Measurements from ENCODE around the gene MGAT3. TPM values are rescaled to one million over a fixed set of nuclear protein-coding genes. Genes with fewer than 3 reads are reported as not detected.

Gene MGAT3
- total RNA-seq, 2 experiments from 2014 or later, result 16.3 to 44.3 TPM

- H3K36me3 ChIP-seq (ENCODE audit: insufficient read depth, low read length), result peaks cover 100% of the 10 kb centered on the region
- CTCF ChIA-PET (ENCODE audit: unreplicated experiment), result no interaction called here
- no peak overlapping the region for H3K4me3 ChIP-seq (ENCODE audit: low read depth, low read length, poor library complexity, severe bottlenecking)
- BruUV-seq (replicated peaks), result no TSS peak
- peaks cover 44% of the 10 kb centered on the region; the same call in 1 of the 2 replicates for H3K79me2 ChIP-seq (ENCODE audit: insufficient read depth, low read depth, low read length)
- no peaks in the 10 kb centered on the region; the same call in 1 of the 2 replicates for H4K20me1 ChIP-seq (ENCODE audit: insufficient read depth, low read length)
- H2AFZ ChIP-seq (ENCODE audit: low read length), result no peak overlapping the region
- H3K9me2 ChIP-seq (ENCODE audit: insufficient read depth, low read length), result no peaks in the 10 kb centered on the region
- H3K27ac ChIP-seq (ENCODE audit: low read depth, low read length, poor library complexity, severe bottlenecking), result no peak overlapping the region
- no peak overlapping the region for H3K4me2 ChIP-seq (ENCODE audit: low read length)
- no peak for DNase-seq (ENCODE audit: low spot score)
- intact Hi-C loops (cut with micrococcal nuclease; ENCODE audit: unreplicated experiment), result loop anchor here (5.0 kb wide), 1 partner anchor 170 kb away; no protein-coding TSS in a partner anchor
- peaks cover 22% of the 10 kb centered on the region for H3K4me1 ChIP-seq (ENCODE audit: insufficient read depth, low read length, poor library complexity, severe bottlenecking)
- POLR2A ChIA-PET, result no interaction called here
- no peak for TF ChIP-seq CTCF (conservative IDR thresholded peaks at IDR 0.05; ENCODE audit: low read length)
- no peak for TF ChIP-seq EZH2phosphoT487 (IDR thresholded peaks at IDR 0.05; ENCODE audit: borderline replicate concordance, low read depth, low read length)
- no peaks in the 10 kb centered on the region for H3K9me3 ChIP-seq (ENCODE audit: low read length)
Measured at GRCh38 chr22:39512026-39512425, 55.2 kb downstream of the MGAT3 start.

- H3K27ac ChIP-seq (ENCODE audit: low read depth, low read length, poor library complexity, severe bottlenecking), result no peak overlapping the region
- H3K9me2 ChIP-seq (ENCODE audit: insufficient read depth, low read length), result no peaks in the 10 kb centered on the region
- H3K79me2 ChIP-seq (ENCODE audit: insufficient read depth, low read depth, low read length), result peaks cover 52% of the 10 kb centered on the region; the same call in 1 of the 2 replicates
- DNase-seq (ENCODE audit: low spot score), result no peak
- intact Hi-C loops (cut with micrococcal nuclease; ENCODE audit: unreplicated experiment), result loop anchor here (5.0 kb wide), 1 partner anchor 171 kb away; no protein-coding TSS in a partner anchor
- TF ChIP-seq CTCF (conservative IDR thresholded peaks at IDR 0.05; ENCODE audit: low read length) (no peak), EZH2phosphoT487 (IDR thresholded peaks at IDR 0.05; ENCODE audit: borderline replicate concordance, low read depth, low read length) (no peak)
- H3K4me3 ChIP-seq (ENCODE audit: low read depth, low read length, poor library complexity, severe bottlenecking), result no peak overlapping the region
- CTCF ChIA-PET (ENCODE audit: unreplicated experiment), result no interaction called here
- POLR2A ChIA-PET, result no interaction called here
- peaks cover 98% of the 10 kb centered on the region for H3K36me3 ChIP-seq (ENCODE audit: insufficient read depth, low read length)
- H3K9me3 ChIP-seq (ENCODE audit: low read length), result no peaks in the 10 kb centered on the region
- H4K20me1 ChIP-seq (ENCODE audit: insufficient read depth, low read length), result no peaks in the 10 kb centered on the region; the same call in 1 of the 2 replicates
- no TSS peak for BruUV-seq (replicated peaks)
- no peak overlapping the region for H3K4me2 ChIP-seq (ENCODE audit: low read length)
- peaks cover 33% of the 10 kb centered on the region for H3K4me1 ChIP-seq (ENCODE audit: insufficient read depth, low read length, poor library complexity, severe bottlenecking)
- H2AFZ ChIP-seq (ENCODE audit: low read length), result no peak overlapping the region
Measured at GRCh38 chr22:39513791-39514190, 57.0 kb downstream of the MGAT3 start.

GRCh38 chr22:39514373-39514973 is 57.7 kb downstream of the MGAT3 start:
- Histone ChIP-seq H4K20me1 (ENCODE audit: insufficient read depth, low read length) (no peaks in the 10 kb centered on the region; the same call in 1 of the 2 replicates), H3K36me3 (ENCODE audit: insufficient read depth, low read length) (peaks cover 91% of the 10 kb centered on the region), H3K4me3 (ENCODE audit: low read depth, low read length, poor library complexity, severe bottlenecking) (no peak overlapping the region), H3K79me2 (ENCODE audit: insufficient read depth, low read depth, low read length) (peaks cover 56% of the 10 kb centered on the region; the same call in 1 of the 2 replicates), H3K4me1 (ENCODE audit: insufficient read depth, low read length, poor library complexity, severe bottlenecking) (peaks cover 39% of the 10 kb centered on the region), H2AFZ (ENCODE audit: low read length) (no peak overlapping the region), H3K9me2 (ENCODE audit: insufficient read depth, low read length) (no peaks in the 10 kb centered on the region), H3K4me2 (ENCODE audit: low read length) (no peak overlapping the region), H3K27ac (ENCODE audit: low read depth, low read length, poor library complexity, severe bottlenecking) (no peak overlapping the region), H3K9me3 (ENCODE audit: low read length) (no peaks in the 10 kb centered on the region)
- BruUV-seq (replicated peaks), result TSS peak; percentile 29
- peak; percentile 40 for DNase-seq (ENCODE audit: low spot score)
- TF ChIP-seq CTCF (conservative IDR thresholded peaks at IDR 0.05; ENCODE audit: low read length) (peak; percentile 91), EZH2phosphoT487 (IDR thresholded peaks at IDR 0.05; ENCODE audit: borderline replicate concordance, low read depth, low read length) (no peak)
- ChIA-PET POLR2A (interaction anchor here (0.6 to 1.5 kb wide), 2 partner anchors 10 to 72 kb away, joined by 3 to 6 read pairs; no protein-coding TSS in a partner anchor), CTCF (ENCODE audit: unreplicated experiment) (interaction anchor here (0.7 kb wide), 1 partner anchor 12 kb away, joined by 5 read pairs; the partner anchor contains the start of gene MIEF1)
- intact Hi-C loops (cut with micrococcal nuclease; ENCODE audit: unreplicated experiment), result loop anchor here (5.0 kb wide), 1 partner anchor 172 kb away; no protein-coding TSS in a partner anchor

All from OCI-LY7 (cell line).